Gastroesophageal sphincter (tissue), 3 donors: Measurements from ENCODE around the gene FAM20A.

ENCODE experiments used
- CTCF ChIP-seq, 4 experiments: fragments of 200-600 bp in 2 of 4; fragments of 450-650 bp in 2 of 4; sonication (generic) in 1 of 4; IDR thresholded peaks; one replicate each; pipeline ENCODE4 v1.5.1; 2017 to 2019; ENCODE audit warnings: antibody characterized with exemption in 4 of 4, mild to moderate bottlenecking in 2 of 4, moderate library complexity in 2 of 4
- EP300 ChIP-seq: sonication (generic); formaldehyde crosslinking; IDR thresholded peaks from one replicate; pipeline ENCODE4 v1.6.1; 2017; ENCODE audit warnings: antibody characterized with exemption, mild to moderate bottlenecking
- POLR2A ChIP-seq, 2 donors: fragments of 450-650 bp; IDR thresholded peaks; one replicate each; pipeline ENCODE4 v1.6.1; 2017; ENCODE audit warnings: antibody characterized with exemption in 2 of 2, mild to moderate bottlenecking in 2 of 2, moderate library complexity in 1 of 2
- POLR2AphosphoS5 ChIP-seq: sonication (generic); formaldehyde crosslinking; IDR thresholded peaks from one replicate; pipeline ENCODE4 v1.6.1; 2017; ENCODE audit warnings: antibody characterized with exemption

- TF ChIP-seq POLR2A (IDR thresholded peaks at IDR 0.05) (no peak), EP300 (no peak), CTCF (IDR thresholded peaks at IDR 0.05) (no peak), POLR2AphosphoS5 (no peak)
Observed at GRCh38 chr17:68578236-68578635, 22.9 kb downstream of the FAM20A start.
